GM23338 (cell line): ENCODE results near the gene WNT5B. TPM values are rescaled to one million over a fixed set of nuclear protein-coding genes. Genes with fewer than 3 reads are reported as not detected.

Source experiments
- ATAC-seq: fragments of 200-7000 bp; cut with Tn5 transposase; 3 replicates; pipeline ENCODE4 v1.9.1; 2020
- DNase-seq: peaks from one replicate; pipeline ENCODE4 v3.0.0-alpha.2; 2015; ENCODE audit warnings: low spot score
- H2AFZ ChIP-seq: fragments of 200-600 bp; sonication (generic); 2 replicates; pipeline ENCODE4 v1.8.0; 2016; ENCODE audit warnings: antibody characterized with exemption, mild to moderate bottlenecking, moderate library complexity
- H3F3A ChIP-seq: fragments of 200-600 bp; sonication (generic); replicated peaks from 2 replicates; pipeline ENCODE4 v1.8.0; 2017; ENCODE audit warnings: antibody characterized with exemption, mixed run types, low read depth
- H3K27ac ChIP-seq: fragments of 200-600 bp; sonication (generic); 2 replicates; pipeline ENCODE4 v1.6.1; 2016; ENCODE audit warnings: low read depth
- H3K27me3 ChIP-seq: fragments of 200-600 bp; sonication (generic); 2 replicates; pipeline ENCODE4 v1.8.0; 2016; ENCODE audit warnings: mild to moderate bottlenecking, mixed run types, moderate library complexity; ENCODE audit not compliant: insufficient read depth
- H3K36me3 ChIP-seq: fragments of 200-600 bp; sonication (generic); 2 replicates; pipeline ENCODE4 v1.8.0; 2016; ENCODE audit warnings: mild to moderate bottlenecking; ENCODE audit not compliant: insufficient read depth
- H3K4me1 ChIP-seq: fragments of 200-600 bp; sonication (generic); 2 replicates; pipeline ENCODE4 v1.8.0; 2016; ENCODE audit warnings: mild to moderate bottlenecking, moderate library complexity; ENCODE audit not compliant: insufficient read depth
- H3K4me2 ChIP-seq: fragments of 200-600 bp; sonication (generic); 2 replicates; pipeline ENCODE4 v1.7.1; 2017; ENCODE audit warnings: mixed run types
- H3K4me3 ChIP-seq: fragments of 200-600 bp; sonication (generic); 2 replicates; pipeline ENCODE4 v1.6.1; 2016; ENCODE audit warnings: mixed run types
- H3K79me2 ChIP-seq: fragments of 200-600 bp; sonication (generic); replicated peaks from 2 replicates; pipeline ENCODE4 v1.8.0; 2017; ENCODE audit warnings: mild to moderate bottlenecking; ENCODE audit not compliant: insufficient read depth
- H3K9me2 ChIP-seq: fragments of 200-600 bp; sonication (generic); 2 replicates; pipeline ENCODE4 v1.8.0; 2017; ENCODE audit not compliant: insufficient read depth
- H4K20me1 ChIP-seq: fragments of 200-600 bp; sonication (generic); replicated peaks from 2 replicates; pipeline ENCODE4 v1.8.0; 2017; ENCODE audit warnings: mild to moderate bottlenecking; ENCODE audit not compliant: insufficient read depth
- H3K27ac Mint-ChIP-seq: 2 replicates; pipeline ENCODE4 v1.8.0; 2020; ENCODE audit warnings: inconsistent platforms, mild to moderate bottlenecking, moderate library complexity, mixed read lengths
- H3K27me3 Mint-ChIP-seq: 3 replicates; pipeline ENCODE4 v1.8.0; 2022; ENCODE audit warnings: low read depth, mild to moderate bottlenecking, moderate library complexity, mixed read lengths, inconsistent platforms; ENCODE audit not compliant: insufficient read depth, poor library complexity
- H3K36me3 Mint-ChIP-seq: 3 replicates; pipeline ENCODE4 v1.8.0; 2021; ENCODE audit warnings: low read depth, mild to moderate bottlenecking, inconsistent platforms, moderate library complexity, mixed read lengths
- H3K4me1 Mint-ChIP-seq: 3 replicates; pipeline ENCODE4 v1.8.0; 2020; ENCODE audit warnings: mild to moderate bottlenecking, inconsistent platforms, mixed read lengths
- H3K4me3 Mint-ChIP-seq: 3 replicates; pipeline ENCODE4 v1.8.0; 2021; ENCODE audit warnings: moderate library complexity, mild to moderate bottlenecking, inconsistent platforms, mixed read lengths
- H3K9me3 Mint-ChIP-seq: 3 replicates; pipeline ENCODE4 v1.8.0; 2020; ENCODE audit warnings: moderate library complexity, mild to moderate bottlenecking, inconsistent platforms, mixed read lengths
- CREB1 ChIP-seq: fragments of 250-450 bp; sonication (Bioruptor Pico); IDR thresholded peaks from 2 replicates; pipeline ENCODE4 v1.5.0; 2020; ENCODE audit warnings: low read depth, mild to moderate bottlenecking, moderate library complexity
- EZH2phosphoT487 ChIP-seq: fragments of 200-600 bp; sonication (generic); IDR thresholded peaks from one replicate; pipeline ENCODE4 v1.8.1; 2018; ENCODE audit warnings: antibody characterized with exemption; ENCODE audit not compliant: unreplicated experiment
- JUNB ChIP-seq: IDR thresholded peaks from one replicate; pipeline ENCODE4 v1.6.1; 2016; ENCODE audit warnings: antibody characterized with exemption; ENCODE audit not compliant: unreplicated experiment
- NANOG ChIP-seq: IDR thresholded peaks from 2 replicates; pipeline ENCODE4 v1.6.1; 2016; ENCODE audit warnings: antibody characterized with exemption, borderline replicate concordance
- POLR2AphosphoS5 ChIP-seq: IDR thresholded peaks from 2 replicates; pipeline ENCODE4 v1.6.1; 2016; ENCODE audit warnings: antibody characterized with exemption, low read depth
- STAT1 ChIP-seq: IDR thresholded peaks from one replicate; pipeline ENCODE4 v1.6.1; 2016; ENCODE audit warnings: antibody characterized with exemption; ENCODE audit not compliant: unreplicated experiment
- ZNF331 ChIP-seq: fragments of 250-450 bp; sonication (Bioruptor Pico); IDR thresholded peaks from 2 replicates; pipeline ENCODE4 v1.5.0; 2020; ENCODE audit warnings: low read depth, mild to moderate bottlenecking, moderate library complexity
- ZNF462 ChIP-seq: fragments of 250-450 bp; sonication (Bioruptor Pico); IDR thresholded peaks from 2 replicates; pipeline ENCODE4 v1.5.0; 2020; ENCODE audit warnings: mild to moderate bottlenecking, moderate library complexity
- polyA plus RNA-seq: library from polyadenylated mRNA; unstranded; fragments of >200 nt; fragmentation: Nextera tagmentation; extraction: Ambion mirVana; gene quantifications from 2 replicates; pipeline ENCODE4 v1.2.1, GENCODE V29; 2016
- total RNA-seq: library from RNA; depleted of rRNA; stranded (reverse); fragments of >200 nt; shearing (Covaris generic); gene quantifications from 2 replicates; pipeline ENCODE4 v1.2.3, GENCODE V29; 2014
- TF ChIP-seq, protein P1 (sequence below), 2 experiments: fragments of 200-600 bp in 1 of 2; sonication (generic) in 1 of 2; conservative IDR thresholded peaks; 2 replicates each; pipeline versions ENCODE4 v1.5.1 to v1.6.1; 2016 to 2017; ENCODE audit warnings: antibody characterized with exemption in 2 of 2, low read depth in 2 of 2, mild to moderate bottlenecking in 2 of 2, moderate library complexity in 1 of 2
- TF ChIP-seq, protein P2 (sequence below): IDR thresholded peaks from 2 replicates; pipeline ENCODE4 v1.6.1; 2016; ENCODE audit warnings: antibody characterized with exemption

WNT5B gene
- total and polyA plus RNA-seq, 2 experiments from 2014 or later: 1.4 to 2.7 TPM

DNA sequence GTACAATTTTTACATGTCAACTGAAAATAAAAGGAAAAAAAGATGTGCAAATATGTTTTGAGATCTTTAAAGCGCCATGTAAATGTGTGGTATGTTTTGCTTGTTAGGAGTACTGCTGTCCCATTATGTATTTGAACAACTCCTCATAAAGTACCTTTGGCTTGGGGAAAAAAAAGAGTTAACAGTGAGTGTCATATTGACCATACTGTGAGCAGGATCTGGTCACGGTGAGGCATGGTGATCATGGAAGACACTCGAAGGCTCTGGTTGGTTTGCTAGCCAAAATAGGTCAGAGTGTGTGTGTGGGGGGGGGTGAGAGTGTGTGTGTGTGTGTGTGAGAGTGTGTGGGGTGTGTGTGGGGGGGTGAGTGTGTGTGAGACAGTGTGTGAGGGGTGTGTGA is 24.6 kb upstream of the WNT5B start:
- H3K79me2 ChIP-seq: no peaks in the 10 kb centered on the region
- H3K4me2 ChIP-seq: no peak overlapping the region
- no peak overlapping the region for H2AFZ ChIP-seq
- TF ChIP-seq EZH2phosphoT487: no peak
- TF ChIP-seq POLR2AphosphoS5: no peak
- TF ChIP-seq STAT1: no peak
- TF ChIP-seq JUNB: no peak
- TF ChIP-seq, protein P1, sequence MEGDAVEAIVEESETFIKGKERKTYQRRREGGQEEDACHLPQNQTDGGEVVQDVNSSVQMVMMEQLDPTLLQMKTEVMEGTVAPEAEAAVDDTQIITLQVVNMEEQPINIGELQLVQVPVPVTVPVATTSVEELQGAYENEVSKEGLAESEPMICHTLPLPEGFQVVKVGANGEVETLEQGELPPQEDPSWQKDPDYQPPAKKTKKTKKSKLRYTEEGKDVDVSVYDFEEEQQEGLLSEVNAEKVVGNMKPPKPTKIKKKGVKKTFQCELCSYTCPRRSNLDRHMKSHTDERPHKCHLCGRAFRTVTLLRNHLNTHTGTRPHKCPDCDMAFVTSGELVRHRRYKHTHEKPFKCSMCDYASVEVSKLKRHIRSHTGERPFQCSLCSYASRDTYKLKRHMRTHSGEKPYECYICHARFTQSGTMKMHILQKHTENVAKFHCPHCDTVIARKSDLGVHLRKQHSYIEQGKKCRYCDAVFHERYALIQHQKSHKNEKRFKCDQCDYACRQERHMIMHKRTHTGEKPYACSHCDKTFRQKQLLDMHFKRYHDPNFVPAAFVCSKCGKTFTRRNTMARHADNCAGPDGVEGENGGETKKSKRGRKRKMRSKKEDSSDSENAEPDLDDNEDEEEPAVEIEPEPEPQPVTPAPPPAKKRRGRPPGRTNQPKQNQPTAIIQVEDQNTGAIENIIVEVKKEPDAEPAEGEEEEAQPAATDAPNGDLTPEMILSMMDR (conservative IDR thresholded peaks at IDR 0.05; ENCODE audit: low read depth in 2 of 2): no peak
- TF ChIP-seq, protein P2, sequence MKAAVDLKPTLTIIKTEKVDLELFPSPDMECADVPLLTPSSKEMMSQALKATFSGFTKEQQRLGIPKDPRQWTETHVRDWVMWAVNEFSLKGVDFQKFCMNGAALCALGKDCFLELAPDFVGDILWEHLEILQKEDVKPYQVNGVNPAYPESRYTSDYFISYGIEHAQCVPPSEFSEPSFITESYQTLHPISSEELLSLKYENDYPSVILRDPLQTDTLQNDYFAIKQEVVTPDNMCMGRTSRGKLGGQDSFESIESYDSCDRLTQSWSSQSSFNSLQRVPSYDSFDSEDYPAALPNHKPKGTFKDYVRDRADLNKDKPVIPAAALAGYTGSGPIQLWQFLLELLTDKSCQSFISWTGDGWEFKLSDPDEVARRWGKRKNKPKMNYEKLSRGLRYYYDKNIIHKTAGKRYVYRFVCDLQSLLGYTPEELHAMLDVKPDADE: no peak
- no peak for TF ChIP-seq ZNF462 (CRISPR knock-in tag)
- no peak for TF ChIP-seq NANOG
- no peak for TF ChIP-seq CREB1
- no peak for TF ChIP-seq ZNF331 (CRISPR knock-in tag)
- no peaks in the 10 kb centered on the region for H3K36me3 Mint-ChIP-seq
- H3K4me1 ChIP-seq: peaks cover 16% of the 10 kb centered on the region
- no peak for ATAC-seq
- no peaks in the 10 kb centered on the region; the same call in 1 of the 2 replicates for H3F3A ChIP-seq
- H3K4me1 Mint-ChIP-seq: peaks cover 11% of the 10 kb centered on the region
- H3K27me3 Mint-ChIP-seq: peaks cover 30% of the 10 kb centered on the region
- no peak overlapping the region; the same call in 2 of the 3 replicates for H3K4me3 Mint-ChIP-seq
- H3K27ac Mint-ChIP-seq: no peak overlapping the region
- H4K20me1 ChIP-seq: no peaks in the 10 kb centered on the region; the same call in 1 of the 2 replicates
- no peak for DNase-seq
- H3K9me3 Mint-ChIP-seq: no peaks in the 10 kb centered on the region
- H3K9me2 ChIP-seq: no peaks in the 10 kb centered on the region
- H3K4me3 ChIP-seq: no peak overlapping the region
- no peaks in the 10 kb centered on the region for H3K36me3 ChIP-seq
- peaks cover 34% of the 10 kb centered on the region for H3K27me3 ChIP-seq
- H3K27ac ChIP-seq: no peak overlapping the region
